ENCODE measurements around the gene ARFGAP1.

ARFGAP1 gene

GRCh38 chr20:63272105-63273058, at the start of gene ARFGAP1:
Gene ARFGAP1 (plus strand): TSS chr20:63272813. CDS start chr20:63275581, 2,768 bp downstream.
- in situ Hi-C loops (cut with MboI; ENCODE audit: low sequenced_read_pairs) = no loop called here

- in situ Hi-C loops (cut with MboI; ENCODE audit: low sequenced_read_pairs) = no loop called here
Observed at GRCh38 chr20:63223121-63223825, 49.3 kb upstream of the ARFGAP1 start.

- in situ Hi-C loops (cut with MboI; ENCODE audit: low sequenced_read_pairs) = no loop called here
Observed at GRCh38 chr20:63223826-63224207, 48.8 kb upstream of the ARFGAP1 start.

GRCh38 chr20:63224412-63225081, 48.1 kb upstream of the ARFGAP1 start:
- in situ Hi-C loops (cut with MboI; ENCODE audit: low sequenced_read_pairs) = no loop called here

- in situ Hi-C loops (cut with MboI; ENCODE audit: low sequenced_read_pairs) = no loop called here
Observed at GRCh38 chr20:63225082-63225454, 47.5 kb upstream of the ARFGAP1 start.

GRCh38 chr20:63226042-63226943, 46.3 kb upstream of the ARFGAP1 start:
- in situ Hi-C loops (cut with MboI; ENCODE audit: low sequenced_read_pairs) = no loop called here

GRCh38 chr20:63227260-63227659, 45.4 kb upstream of the ARFGAP1 start:
- in situ Hi-C loops (cut with MboI; ENCODE audit: low sequenced_read_pairs) = no loop called here

GRCh38 chr20:63228806-63229205, 43.8 kb upstream of the ARFGAP1 start:
- in situ Hi-C loops (cut with MboI; ENCODE audit: low sequenced_read_pairs) = no loop called here

- in situ Hi-C loops (cut with MboI; ENCODE audit: low sequenced_read_pairs) = no loop called here
Observed at GRCh38 chr20:63230800-63231268, 41.8 kb upstream of the ARFGAP1 start.

- in situ Hi-C loops (cut with MboI; ENCODE audit: low sequenced_read_pairs) = no loop called here
Observed at GRCh38 chr20:63232235-63233060, 40.2 kb upstream of the ARFGAP1 start.

- in situ Hi-C loops (cut with MboI; ENCODE audit: low sequenced_read_pairs) = no loop called here
Observed at GRCh38 chr20:63233061-63233344, 39.6 kb upstream of the ARFGAP1 start.

- in situ Hi-C loops (cut with MboI; ENCODE audit: low sequenced_read_pairs) = no loop called here
Observed at GRCh38 chr20:63233924-63234323, 38.7 kb upstream of the ARFGAP1 start.

GRCh38 chr20:63234693-63235398, 37.8 kb upstream of the ARFGAP1 start:
- in situ Hi-C loops (cut with MboI; ENCODE audit: low sequenced_read_pairs) = no loop called here

GRCh38 chr20:63235399-63235983, 37.1 kb upstream of the ARFGAP1 start, which contains the start of gene BIRC7:
Gene BIRC7 (plus strand): TSS chr20:63235905. CDS start chr20:63236097, 192 bp downstream.
- in situ Hi-C loops (cut with MboI; ENCODE audit: low sequenced_read_pairs) = no loop called here

- in situ Hi-C loops (cut with MboI; ENCODE audit: low sequenced_read_pairs) = no loop called here
Observed at GRCh38 chr20:63236116-63236837, 36.3 kb upstream of the ARFGAP1 start.

GRCh38 chr20:63238031-63238430, 34.6 kb upstream of the ARFGAP1 start:
- in situ Hi-C loops (cut with MboI; ENCODE audit: low sequenced_read_pairs) = no loop called here

GRCh38 chr20:63238514-63239125, 34.0 kb upstream of the ARFGAP1 start:
- in situ Hi-C loops (cut with MboI; ENCODE audit: low sequenced_read_pairs) = no loop called here
